ENCODE results near the gene SIGLEC14.
A peak's percentile ranks its signal among the peaks of the same experiment; 100 is the strongest.
"Not testable (repeated sequence)": the region's sequence is repeated elsewhere in the genome, so short reads cannot be mapped to it uniquely, and the experiment has no call there.

SIGLEC14 gene

DNA sequence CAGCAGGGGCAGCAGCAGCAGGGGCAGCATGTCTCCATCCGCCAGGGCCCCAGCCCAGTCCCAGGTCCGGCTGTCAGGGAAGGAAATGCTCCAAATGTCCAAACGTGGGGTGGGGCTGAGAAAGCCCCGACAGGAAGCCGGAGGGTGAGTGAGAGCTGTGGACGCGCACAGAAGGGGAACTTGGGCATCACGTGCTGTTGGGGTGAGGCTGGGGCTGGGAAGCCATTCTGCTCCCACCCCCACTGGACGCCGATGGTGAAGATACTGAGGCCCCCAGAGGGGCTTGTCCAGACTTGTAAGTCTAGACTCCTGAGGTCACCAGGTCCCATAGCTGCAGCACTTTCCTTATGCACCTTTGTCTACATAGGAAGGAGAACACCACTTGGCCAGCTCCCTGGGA lies at the start of gene SIGLEC14:
TSS of gene SIGLEC14 (minus strand) at position 96 of the 400 bp plus-strand sequence. CDS start at position 30, 66 bp downstream.
- not testable (repeated sequence) for DNase-seq (ENCODE audit: low read depth); H3K4me3 ChIP-seq (ENCODE audit: low read depth, low read length)

DNA sequence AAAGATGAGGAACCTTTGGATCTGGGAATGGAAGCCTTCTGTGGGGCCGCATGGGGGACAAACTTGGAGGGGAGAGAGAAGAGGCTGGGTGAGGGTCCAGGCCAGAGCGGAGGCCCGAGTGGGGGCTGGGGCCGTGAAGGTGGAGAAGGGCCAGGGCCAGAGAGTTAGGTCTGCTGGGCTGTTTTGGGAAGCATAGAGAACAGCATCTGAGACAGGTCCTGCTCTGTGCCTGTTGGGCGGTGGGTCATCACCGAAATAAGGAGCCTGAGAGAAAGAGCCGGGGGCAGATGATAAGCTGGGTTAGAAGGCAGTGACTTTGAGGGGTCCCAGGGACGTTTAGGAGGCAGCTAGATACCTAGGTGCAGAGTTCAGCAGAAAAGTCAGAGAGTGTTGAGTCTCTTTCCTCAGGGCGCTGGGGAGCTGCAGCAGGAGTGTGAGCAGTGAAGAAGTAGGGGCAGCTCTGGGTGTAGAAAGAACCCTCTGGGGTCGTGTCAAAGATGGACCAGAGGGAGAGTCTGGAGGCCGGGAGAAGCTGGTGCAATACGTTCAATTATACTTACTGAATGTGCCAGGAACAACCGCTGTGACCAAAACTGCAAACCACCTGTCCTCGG lies 49.2 kb upstream of the SIGLEC14 start:
- TF ChIP-seq, protein P1, sequence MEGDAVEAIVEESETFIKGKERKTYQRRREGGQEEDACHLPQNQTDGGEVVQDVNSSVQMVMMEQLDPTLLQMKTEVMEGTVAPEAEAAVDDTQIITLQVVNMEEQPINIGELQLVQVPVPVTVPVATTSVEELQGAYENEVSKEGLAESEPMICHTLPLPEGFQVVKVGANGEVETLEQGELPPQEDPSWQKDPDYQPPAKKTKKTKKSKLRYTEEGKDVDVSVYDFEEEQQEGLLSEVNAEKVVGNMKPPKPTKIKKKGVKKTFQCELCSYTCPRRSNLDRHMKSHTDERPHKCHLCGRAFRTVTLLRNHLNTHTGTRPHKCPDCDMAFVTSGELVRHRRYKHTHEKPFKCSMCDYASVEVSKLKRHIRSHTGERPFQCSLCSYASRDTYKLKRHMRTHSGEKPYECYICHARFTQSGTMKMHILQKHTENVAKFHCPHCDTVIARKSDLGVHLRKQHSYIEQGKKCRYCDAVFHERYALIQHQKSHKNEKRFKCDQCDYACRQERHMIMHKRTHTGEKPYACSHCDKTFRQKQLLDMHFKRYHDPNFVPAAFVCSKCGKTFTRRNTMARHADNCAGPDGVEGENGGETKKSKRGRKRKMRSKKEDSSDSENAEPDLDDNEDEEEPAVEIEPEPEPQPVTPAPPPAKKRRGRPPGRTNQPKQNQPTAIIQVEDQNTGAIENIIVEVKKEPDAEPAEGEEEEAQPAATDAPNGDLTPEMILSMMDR (conservative IDR thresholded peaks at IDR 0.05; ENCODE audit: low read depth, low read length), result no peak
- DNase-seq (ENCODE audit: low read depth), result no peak
- H3K4me3 ChIP-seq (ENCODE audit: low read depth, low read length), result no peak overlapping the region

DNA sequence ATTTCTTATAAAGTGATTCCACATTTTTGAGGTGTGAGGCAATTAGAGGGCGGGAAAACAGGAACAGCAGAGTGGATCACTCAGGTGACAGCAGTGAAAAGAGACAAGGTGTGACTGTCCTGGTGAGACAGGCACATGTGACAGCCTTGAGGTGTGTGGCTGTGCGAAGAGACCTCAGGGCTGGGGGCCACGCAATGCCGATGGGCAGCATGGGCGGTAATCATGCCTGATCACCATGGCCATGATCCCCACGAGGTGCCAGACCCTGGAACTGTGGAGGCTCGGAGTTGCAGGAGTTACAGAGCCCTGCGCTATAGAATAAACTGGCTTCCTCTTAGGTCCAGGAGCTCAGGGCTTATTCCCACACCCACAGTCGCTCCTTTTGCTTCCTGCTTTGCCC lies 48.5 kb upstream of the SIGLEC14 start:
- H3K4me3 ChIP-seq (ENCODE audit: low read depth, low read length), result no peak overlapping the region
- TF ChIP-seq, protein P1 (conservative IDR thresholded peaks at IDR 0.05; ENCODE audit: low read depth, low read length), result no peak
- DNase-seq (ENCODE audit: low read depth), result no peak

DNA sequence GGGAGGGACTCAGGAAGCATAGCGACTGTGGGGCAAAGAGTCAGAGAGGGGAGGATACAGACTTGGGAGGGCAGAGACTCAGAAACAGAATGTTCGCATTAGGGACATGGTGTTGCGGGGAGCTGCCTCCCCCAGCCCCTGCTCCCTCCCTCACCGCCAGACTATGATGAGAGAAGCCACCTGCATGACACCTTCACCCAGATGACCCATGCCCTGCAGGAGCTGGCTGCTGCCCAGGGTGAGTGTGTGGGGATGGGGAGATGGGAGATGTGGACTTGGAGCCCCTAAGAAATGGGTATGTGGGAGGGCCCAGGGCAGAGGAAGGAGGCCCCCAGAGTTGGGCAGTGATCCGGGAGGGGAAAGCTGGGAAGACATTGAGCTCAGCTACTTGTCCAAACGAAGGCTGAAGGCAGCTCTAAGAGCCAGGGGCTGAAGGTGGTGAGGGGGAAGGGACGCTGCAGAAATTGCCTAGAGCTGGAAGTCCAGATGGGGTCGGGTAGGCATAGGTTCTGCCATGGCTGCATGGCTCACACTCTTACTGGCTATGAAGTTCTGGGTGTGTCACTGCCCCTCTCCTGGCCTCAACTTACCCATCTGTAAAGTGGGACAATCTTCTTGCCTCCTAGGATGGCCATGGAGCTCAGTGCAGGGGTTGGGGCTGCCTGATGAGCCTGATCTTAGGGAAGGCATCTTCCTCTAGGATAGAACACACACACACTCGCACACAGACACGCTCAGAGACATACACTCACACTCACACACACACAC lies 47.9 kb upstream of the SIGLEC14 start:
- no peak for DNase-seq (ENCODE audit: low read depth)
- TF ChIP-seq, protein P1 (conservative IDR thresholded peaks at IDR 0.05; ENCODE audit: low read depth, low read length), result no peak
- no peak overlapping the region for H3K4me3 ChIP-seq (ENCODE audit: low read depth, low read length)

DNA sequence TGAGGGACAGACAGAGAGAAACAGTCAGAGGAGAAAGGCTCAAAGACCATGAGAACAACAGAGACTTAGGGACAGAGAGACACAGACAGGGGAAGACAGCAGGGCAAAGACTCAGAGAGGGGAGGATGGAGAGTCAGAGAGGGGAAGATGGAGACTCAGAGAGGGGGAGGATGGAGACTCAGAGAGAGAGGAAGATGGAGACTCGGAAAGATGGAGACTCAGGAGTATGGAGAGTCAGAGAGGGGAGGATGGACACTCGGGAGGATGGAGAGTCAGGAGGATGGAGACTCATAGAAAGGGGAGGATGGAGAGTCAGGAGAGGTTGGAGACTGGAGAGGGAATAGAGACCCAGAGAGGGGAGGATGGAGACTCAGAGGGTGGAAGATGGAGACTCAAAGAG lies 47.2 kb upstream of the SIGLEC14 start:
- H3K4me3 ChIP-seq (ENCODE audit: low read depth, low read length), result no peak overlapping the region
- TF ChIP-seq, protein P1 (conservative IDR thresholded peaks at IDR 0.05; ENCODE audit: low read depth, low read length), result no peak
- DNase-seq (ENCODE audit: low read depth), result no peak

- H3K4me3 ChIP-seq (ENCODE audit: low read depth, low read length), result peak within 1 kb of the TSS; percentile 75
- TF ChIP-seq, protein P1 (conservative IDR thresholded peaks at IDR 0.05; ENCODE audit: low read depth, low read length), result no peak
- DNase-seq (ENCODE audit: low read depth), result no peak
These were observed 46.6 kb upstream of the SIGLEC14 start, which contains the start of gene SPACA6 for GRCh38 chr19:51693260-51693659. TSS of gene SPACA6 (plus strand) at chr19:51693330. CDS start at chr19:51693527, 197 bp downstream.

DNA sequence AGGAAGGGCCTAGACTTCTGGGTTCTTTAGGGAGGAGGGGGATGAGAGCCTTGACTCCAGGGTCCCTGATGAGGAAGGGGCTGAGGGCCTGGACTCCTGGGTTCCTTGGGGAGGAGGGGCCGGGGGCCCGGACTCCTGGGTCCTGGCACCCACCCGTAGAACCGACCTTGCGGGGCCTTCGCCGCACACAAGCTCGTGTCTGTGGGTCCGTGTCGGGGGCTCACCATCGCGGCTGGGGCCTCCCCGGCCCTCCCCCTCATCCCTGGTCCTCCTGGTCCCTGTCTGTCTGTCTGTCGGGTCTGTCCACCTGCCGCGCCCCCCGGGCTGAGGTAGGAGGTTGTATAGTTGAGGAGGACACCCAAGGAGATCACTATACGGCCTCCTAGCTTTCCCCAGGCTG lies 45.8 kb upstream of the SIGLEC14 start:
- H3K4me3 ChIP-seq (ENCODE audit: low read depth, low read length), result peak overlapping the region; percentile 75
- TF ChIP-seq, protein P1 (conservative IDR thresholded peaks at IDR 0.05; ENCODE audit: low read depth, low read length), result no peak
- no peak for DNase-seq (ENCODE audit: low read depth)

All from choroid plexus epithelial cell (primary cell).